ENCODE data around the gene ITGB2.

ITGB2 gene

DNA sequence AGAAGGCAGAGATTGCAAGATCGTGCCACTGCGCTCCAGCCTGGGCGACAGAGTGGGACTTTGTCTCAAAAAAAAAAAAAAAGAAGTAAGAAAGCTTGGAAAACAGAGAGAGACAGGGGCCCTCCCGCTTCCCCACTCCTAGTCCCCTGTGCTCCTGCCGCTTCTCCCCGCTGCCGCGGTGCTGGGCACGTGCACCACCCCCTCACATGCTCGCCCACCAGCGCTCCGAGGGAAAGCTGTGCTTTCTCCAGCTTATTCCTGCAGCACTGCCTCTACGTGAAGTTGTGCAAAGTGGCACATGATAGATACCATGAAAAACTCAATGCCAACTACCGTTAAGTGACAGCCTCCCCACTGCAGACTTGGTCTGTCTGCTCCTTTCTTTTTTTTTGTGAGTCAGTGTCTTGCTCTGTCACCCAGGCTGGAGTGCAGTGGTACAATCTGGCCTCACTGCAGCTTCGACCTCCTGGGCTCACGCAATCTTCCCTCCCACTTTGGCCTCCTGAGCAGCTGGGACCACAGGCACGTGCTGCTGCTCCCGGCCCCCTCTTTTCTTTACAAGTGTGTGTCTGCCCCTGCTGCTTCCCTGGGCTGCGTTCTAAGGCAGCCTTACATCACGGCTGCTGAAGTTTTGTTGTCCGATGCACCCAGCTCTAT is 34.6 kb upstream of the ITGB2 start:
- DNase-seq: no peak

DNA sequence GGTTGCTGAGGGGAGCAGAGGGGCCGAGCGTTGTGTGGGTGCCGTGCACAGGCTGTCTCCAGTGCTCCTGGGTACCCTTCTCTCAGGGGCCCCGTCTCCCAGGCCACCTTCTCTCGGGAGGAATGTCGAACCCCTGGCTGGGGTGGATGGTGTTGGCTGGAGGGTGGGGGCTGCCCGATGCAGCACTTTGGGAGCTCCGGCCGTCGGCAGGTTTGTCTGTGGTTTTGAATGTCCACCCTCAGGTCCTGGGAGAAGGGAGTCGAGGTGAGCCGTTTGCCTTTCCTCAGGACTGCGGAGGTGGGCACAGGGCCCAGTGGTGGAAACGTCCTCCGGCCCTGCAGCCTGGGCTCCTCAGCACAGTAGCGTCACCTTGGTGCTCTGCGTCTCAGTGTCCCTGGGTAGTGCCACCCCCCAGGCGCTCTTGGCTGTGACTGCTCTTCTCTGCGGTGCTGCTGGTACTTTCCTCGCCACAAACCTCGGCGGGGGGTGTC is 33.6 kb upstream of the ITGB2 start:
- no peak for DNase-seq

DNA sequence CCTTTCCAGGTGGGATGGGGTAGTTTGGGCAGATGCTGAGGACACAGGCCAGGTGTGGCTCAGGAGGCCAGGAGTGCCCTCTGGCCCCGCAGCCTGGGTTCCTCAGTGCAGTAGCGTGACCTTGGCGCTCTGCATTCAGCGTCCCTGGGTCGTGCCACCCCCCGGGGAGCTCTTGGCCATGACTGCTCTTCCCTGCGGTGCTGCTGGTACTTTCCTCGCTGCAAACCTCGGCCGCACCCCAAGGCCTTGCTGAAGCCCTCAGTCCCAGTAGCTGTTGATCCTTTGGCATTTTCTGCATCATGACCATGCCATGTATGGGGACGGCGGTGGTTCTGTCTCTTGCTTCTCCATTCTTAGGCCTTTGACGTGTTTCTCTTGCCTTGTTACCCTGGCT is 32.9 kb upstream of the ITGB2 start:
- DNase-seq: no peak

DNA sequence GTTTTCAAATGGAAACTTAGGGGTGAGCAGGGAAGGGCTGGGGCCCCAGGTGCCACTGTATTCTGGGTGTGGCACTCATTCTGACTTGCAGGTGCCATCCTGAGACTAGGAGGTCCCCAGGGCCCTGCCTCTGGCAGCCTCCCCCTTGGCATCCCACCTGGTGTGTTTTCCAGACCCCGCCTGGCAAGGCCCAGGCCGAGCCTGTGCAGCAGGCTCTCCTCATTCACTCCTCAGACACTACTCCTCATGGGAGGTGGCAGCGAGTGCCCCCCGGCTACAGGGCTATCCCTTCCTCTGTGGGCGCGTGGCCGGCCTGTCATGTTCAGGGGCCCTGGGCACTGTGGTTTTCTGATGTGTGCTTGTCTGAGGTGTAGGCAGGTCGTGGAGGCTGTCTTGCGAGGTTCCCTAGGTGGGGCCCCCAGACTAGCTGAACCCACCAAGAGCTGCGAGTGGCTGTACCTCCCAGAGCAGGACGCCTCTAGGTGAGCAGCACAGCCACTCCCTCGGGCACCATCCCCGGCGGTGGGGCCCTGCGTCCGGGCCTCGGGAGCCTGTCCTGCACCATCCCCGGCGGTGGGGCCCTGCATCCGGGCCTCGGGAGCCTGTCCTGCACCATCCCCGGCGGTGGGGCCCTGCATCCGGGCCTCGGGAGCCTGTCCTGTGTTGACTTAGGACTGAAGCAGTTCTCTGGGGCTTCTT is 32.4 kb upstream of the ITGB2 start:
- DNase-seq: no peak

DNA sequence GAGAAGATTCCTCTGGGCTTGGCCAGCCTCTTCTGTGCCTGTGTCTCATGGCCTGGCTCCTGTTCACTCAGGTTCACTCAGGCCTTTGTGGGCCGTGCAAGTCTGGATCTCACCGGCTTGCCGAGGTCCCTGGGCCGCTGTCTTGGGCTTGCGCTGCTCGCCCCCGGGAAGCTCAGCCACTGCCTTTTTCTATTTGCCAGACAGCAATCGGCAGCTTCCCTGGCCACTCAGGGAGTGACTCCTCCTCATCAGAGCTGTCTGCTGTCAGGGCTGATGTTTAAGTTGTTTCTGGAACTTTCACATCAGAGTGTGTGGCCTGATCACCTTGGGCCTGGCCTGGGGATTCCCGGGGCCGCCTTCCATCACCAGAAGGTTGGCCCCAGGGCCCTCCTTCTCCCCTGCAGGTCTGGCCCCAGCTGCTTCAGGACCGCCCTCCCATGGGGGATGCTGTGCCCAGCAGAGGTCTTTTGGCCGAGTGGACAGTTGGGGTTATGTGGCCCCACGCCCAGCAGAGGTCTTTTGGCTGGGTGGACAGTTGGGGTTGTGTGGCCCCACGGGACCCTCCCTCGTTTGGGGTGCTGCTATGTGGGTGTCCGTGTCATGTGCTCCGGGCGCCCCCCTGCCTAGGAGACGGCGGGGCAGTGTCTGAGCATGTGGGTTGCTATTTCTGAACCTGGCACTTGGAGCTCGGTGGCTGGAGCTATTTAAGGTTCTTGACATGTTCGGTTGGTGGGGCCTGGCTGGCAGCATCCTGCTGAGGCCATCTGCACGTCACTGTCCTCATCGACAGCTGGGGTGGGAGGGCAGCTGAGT is 31.6 kb upstream of the ITGB2 start:
- DNase-seq: no peak

DNA sequence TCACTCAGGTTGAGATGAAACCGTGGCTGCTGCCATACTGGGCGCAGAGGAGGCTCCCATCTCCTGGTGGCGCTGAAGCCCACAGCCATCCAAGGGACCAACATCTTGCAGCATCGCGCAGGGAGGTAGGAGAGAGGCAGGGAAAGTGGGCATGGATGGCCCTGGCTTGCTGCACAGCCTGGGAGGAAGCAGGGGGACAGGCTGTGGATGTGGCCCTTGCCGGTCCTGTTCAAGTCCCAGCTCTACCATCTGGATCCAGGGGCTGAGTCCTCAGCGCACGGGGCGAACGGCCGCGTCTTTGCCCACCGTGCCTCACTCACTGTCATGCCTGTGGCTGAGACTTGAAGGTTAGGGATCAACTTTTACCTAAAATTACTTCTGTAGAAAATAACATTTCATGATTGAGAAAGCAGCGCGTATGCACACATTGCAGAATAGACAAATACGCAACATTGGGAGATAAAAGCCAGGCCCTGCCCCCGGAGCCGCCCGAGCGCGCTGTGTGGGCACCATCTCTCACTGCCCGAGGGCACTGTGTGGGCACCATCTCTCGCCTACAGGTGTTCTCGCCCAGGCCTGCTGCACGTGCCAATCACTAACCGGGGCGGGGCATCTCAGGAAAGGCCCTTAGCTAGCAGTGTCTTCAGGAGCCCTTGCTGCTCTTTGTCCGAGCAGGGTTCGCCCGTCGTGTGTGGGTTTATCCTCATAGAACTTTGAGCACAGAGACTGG is 30.7 kb upstream of the ITGB2 start:
- no peak for DNase-seq

DNA sequence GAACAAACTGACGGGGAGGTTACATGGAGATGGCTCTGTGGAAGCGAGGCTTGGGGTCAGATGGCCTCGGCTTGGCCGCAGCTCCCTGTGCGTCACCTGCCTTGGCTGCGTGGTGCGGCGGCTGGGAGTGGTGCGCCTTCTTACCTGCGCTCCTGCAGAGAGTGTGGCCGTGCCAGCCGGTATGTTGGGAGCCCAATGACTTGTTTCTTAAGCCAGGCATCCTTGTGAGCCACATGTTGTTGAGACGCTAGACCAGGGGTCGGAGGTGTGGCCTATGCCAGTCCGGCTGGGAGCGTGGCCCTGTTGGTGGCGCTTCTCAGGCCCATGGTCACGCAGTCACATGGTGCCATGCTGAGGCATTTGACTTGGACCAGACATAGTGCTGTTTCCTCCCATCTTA is 29.7 kb upstream of the ITGB2 start:
- no peak for DNase-seq

DNA sequence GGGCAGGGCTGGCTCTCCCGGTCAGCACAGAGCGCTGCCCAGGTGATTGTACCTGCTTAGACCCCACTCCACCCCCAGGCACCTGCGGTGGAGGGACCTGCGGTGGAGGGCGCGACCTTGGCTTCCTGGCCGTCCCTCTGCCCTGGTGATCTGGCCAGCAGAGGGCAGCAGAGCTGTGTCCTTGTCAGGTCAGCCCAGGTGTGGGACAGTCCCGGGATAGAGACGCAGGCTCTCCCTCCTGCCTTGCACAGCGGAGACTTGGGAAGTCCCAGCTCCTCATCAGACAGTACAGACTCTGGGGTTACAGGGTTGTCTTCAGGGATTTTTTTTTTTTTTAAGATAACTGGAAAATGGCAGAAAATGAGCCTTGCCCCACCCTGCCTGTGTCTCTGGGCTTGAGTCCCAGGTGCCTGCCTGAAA is 29.1 kb upstream of the ITGB2 start:
- DNase-seq: peak; percentile 76

DNA sequence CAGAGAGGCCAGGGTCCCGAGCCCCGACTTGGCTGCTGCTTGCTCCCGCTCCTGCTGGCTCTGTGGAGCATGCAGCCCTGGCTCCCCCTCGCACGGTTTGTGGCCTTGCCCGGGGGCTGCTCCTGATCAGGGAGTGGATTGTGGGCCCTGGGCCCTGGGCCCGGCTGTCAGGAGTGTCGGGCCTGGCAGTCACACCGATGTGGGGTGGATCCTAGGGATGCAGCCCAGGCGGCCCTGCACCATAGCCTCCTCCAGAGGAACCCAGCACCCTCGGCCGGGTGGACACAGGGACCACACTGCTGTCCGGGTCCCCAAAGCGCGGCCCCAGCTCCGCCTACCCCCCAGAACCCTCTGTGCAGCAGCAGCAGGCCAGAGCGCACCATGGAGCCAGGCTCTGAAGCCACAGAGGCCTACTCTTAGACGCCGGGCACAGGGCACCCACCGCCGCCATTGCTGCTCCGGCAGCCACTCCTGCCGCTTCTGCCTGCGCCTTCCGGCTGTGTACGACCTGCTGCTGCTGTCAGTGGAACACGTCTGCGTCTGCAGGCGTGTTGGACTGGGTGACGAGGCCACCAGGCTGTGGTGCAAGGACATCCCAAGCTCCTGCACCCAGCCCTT is 28.6 kb upstream of the ITGB2 start:
- DNase-seq: no peak

DNA sequence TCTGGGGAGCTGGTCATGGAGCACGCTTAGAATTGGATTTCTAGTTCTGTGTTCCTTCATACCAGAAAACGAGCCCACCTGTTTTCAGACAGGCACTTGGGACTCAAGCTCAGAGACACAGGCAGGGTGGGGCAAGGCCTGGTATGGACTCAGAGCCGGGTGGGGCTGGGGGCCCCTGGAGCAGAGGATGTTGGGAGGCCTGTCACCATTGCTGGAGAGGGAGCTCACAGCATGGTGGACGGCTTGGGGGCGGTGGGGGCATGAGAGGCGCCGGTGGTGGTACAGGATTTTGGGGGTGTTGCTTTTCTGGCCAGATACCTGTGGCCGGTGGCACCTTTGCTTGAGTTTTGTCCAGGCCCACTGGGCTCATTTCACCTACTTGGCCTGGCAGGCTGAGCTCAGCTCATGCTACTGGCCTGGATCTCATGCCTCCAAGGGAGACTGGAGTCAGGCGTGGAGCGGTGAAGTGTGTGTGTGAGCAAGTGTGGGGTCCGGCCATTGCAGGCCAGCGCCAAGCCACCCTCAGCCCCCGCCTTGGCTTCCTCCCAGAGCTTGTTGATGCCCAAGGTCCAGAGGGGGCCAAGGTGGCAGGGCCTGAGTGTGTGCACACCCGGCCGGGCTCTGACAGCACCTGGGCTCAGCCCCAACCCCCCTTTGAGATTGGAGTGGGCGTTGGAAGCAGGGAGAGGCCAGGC is 27.9 kb upstream of the ITGB2 start:
- no peak for DNase-seq

DNA sequence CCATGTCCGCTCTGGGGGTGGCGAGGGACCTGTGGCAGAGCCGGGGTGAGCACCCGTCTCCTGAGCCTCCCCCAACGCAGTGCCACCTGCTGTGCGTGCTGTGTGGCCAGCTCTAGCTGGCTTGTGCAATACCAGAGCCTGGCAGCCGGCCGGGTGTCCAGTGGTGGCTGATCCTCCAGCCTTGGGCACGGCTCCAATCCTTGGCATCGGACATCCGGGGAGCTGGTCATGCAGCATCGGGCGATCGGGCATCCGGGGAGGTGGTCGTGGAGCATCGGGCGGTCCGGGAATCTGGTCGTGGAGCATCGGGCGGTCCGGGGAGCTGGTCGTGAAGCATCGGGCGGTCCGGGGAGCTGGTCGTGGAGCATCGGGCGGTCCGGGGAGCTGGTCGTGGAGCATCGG is 27.2 kb upstream of the ITGB2 start:
- no peak for DNase-seq

DNA sequence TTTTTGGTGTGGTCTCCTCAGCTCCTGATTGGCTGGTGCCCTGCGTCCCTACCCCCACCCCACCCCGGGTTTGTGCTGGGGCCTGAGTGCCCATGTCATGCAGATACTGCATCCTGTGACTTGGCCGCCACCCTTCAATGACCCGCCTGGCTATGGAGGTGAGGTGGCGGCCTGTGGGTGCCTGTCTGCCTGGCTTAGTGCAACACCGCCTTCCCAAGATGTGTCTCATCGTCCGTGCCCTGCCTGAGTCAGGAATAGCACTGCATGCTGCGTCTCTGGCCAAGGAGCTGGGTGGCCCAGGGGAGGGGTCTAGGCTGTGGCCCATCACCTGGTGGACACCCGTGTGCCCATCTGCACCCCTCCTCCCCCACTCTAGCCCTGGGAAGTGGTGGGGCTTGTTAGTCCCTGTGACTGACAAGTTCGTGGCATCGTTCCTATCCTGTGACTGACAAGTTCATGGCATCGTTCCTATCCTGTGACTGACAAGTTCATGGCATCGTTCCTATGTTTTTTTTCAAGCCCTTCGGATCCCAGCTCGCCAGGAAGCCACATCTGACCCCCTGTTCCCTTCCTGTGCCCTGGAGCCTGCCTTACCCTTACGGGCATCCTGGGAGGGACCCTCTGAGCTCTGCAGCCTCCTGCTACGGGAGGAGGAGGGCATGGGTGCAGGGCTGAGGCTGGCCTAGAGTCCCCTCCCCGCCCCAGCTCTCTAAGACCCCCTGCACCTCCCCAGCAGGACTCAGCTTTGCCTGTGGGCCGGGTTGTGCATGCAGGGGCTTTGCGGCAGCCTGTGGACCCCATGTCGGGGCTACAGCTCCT is 26.6 kb upstream of the ITGB2 start:
- DNase-seq: no peak

DNA sequence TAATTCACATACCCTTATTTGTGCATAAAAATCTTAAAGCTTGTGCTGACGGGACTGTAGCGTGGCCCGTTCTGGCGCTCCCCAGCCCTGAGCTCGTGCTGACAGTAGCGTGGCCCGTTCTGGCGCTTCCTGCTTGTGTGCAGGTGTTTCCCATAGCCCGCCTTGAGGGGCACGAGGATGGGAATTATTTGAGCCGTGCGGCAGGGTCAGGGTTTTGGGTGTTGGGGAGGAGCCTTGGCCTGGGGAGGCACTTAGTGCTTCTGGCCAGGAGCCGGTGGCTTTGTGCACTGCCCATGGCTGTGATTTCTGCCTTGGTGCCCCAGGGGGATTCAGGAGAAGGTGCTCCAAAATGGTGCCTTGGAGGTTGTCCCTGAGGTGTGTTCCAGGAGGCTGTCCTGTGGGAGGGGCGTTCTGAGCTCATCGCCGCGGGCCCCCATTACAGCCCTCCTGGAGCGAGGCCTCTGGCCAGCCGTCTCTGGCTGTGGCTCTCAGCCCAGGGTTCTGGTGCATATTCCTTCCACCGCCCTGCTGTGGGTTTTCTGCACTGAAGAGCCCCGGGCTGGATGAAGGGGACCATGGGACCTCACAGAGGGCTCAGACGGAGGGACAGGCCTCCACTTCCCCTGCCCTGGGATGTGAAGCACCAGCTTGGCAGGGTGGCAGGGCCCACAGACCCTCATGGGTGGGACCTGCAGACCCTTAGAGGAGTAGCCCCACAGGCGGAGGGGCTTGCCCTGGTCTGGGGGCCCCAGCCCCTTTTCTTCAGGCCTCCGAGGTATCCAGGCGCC is 25.7 kb upstream of the ITGB2 start:
- DNase-seq: no peak

DNA sequence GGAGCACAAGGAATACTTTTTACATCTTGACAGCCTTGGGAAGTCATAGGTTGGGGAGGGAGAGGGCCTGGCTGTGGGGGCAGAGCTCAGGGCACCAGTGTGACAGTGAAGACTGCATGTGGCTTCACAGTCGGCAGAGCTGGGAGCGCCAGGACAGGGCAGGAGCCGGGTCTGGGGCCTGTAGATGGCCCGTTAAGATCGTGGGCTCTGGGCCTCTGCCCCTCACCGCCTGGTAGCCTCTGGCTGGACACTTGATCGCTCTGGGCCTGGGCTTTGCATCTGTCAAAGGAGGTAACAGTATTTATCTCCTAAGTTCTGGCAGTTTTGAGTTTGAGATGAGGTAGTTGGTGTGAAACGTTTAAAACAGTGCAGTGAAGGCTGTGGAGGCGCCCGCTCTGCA is 23.9 kb upstream of the ITGB2 start:
- DNase-seq: no peak

DNA sequence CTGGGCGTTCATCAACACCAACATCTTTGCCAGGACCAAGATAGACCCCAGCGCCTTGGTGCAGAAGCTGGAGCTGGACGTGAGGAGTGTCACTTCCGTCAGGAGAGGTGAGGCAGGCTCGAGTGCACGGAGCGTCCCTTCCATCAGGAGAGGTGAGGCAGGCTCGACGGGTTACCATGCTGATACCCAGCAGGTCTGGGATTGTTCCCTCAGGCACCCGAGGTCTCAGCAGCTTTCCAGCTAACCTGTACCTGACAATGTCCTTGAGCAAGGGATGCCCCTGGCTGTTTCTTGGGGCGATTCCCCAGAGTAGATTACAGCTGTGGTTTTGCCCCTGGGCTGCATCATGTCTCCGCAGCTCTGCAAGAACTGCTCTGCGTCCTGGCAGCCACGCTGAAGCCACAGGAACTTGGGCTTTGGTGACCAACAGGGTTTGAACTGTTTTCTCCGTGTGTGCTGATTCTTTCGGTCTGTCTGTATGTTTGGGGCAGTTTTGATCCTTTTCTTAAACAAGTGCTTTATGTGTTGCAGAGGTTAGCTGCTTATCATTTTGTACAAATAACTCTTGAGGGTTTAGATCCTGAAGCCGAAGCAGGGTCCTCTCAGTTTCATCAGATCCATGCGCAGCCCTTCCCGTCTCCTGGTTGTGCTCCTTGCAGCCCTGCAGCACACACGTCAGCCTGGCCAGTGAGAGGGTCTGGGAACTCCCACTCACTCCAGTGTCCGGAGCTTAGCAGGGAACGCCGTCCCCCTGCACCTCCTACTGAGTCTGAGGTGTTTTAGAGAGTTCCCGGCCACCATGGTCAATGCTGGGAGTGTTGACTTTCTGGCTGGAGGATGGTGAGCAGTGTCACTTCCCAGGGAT is 23.2 kb upstream of the ITGB2 start:
- no peak for DNase-seq

DNA sequence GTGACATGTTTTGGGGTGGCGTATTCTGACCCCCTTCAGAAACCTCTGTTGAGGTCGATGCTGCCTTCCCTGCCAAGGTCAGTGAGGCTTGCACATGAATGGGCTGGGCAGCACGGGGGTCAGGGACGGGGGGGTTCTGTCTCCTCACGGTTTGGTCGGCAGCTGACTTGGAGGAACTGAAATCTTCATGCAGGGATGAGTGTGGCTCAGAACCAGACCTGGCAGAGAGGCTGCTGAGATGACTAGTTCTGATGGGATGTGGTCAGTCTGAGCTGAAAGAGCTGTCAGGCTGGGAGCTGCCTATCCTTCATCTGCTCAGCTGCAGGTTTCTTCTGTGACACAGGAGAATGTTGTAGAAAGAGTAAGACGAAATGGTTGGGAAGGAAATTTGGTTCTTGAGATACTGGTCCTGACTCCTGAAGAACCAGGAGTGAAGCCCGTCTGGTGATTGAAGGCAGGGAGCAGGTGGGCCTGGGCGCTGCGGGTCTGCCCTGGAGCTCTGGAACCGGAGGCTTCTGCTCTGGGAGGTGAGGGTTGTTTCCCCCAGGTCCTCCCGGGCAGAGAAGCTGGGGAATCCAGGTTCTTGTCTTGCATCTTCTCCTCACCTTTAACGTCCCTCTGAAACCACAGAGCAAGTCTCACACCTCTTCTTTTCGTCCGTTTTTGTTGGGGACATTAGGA is 22.4 kb upstream of the ITGB2 start:
- DNase-seq: no peak

DNA sequence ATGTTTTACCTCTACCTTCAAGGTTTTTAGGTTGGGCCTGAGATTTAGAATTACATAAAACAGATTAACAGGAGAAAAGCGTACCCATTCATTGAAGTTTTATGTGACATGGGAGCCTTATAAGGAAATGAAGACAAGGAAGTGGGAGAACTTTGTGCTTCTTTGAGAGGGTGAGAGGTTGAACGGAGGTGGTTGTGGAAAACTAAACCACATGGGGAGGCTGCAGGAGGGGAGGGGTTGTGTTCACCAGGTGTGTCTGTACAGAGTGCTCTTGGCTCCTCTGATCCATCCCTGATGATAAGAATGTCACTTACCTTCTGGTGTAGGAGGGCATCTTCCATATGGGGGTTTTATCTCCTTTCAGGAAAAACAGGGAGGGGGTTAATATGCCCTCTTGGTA is 21.9 kb upstream of the ITGB2 start:
- DNase-seq: no peak

DNA sequence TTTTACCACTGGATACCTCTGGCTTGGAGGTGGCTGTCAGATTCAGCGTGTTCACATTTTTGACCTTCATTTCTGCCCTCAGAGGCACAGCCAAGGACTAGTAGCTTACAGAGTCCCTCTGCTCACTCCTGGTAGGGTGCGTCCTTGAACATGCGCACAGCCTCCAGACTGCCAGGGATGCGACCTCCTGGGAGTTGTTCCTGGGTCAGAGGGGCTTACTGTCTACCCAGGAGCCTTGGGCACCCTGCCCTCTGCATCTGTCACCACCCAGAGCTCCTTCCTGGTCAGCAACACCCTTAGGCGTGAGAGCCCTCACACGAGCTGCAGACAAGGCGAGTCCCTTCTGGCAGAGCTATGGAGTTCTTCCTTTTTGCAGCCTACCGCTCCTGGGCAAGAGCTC is 20.9 kb upstream of the ITGB2 start:
- DNase-seq: no peak
